HepG2 (cell line): ENCODE measurements around the gene SPHK1. TPM values are rescaled to one million over a fixed set of nuclear protein-coding genes. Genes with fewer than 3 reads are reported as not detected.

Source experiments
- DMTF1 ChIP-seq: sonication (generic); formaldehyde crosslinking; IDR thresholded peaks from 2 replicates; pipeline ENCODE4 v1.4.0; 2020; ENCODE audit warnings: mild to moderate bottlenecking, missing genetic modification reagents
- EEA1 ChIP-seq: sonication (generic); formaldehyde crosslinking; IDR thresholded peaks from 2 replicates; pipeline ENCODE4 v1.5.1; 2020; ENCODE audit warnings: mild to moderate bottlenecking, missing genetic modification reagents, borderline replicate concordance
- HNRNPUL1 ChIP-seq: fragments of 200-400 bp; formaldehyde crosslinking; IDR thresholded peaks from 2 replicates; pipeline ENCODE4 v1.6.1; 2017; ENCODE audit warnings: low read depth, mild to moderate bottlenecking, low read length, moderate library complexity
- MAFK ChIP-seq, 2 experiments: IDR thresholded peaks in 1 of 2; conservative IDR thresholded peaks in 1 of 2; 2 replicates each; pipeline ENCODE4 v1.6.1; 2011; ENCODE audit warnings: improper control_type of control experiment in 2 of 2, low read length in 2 of 2
- NPAS2 ChIP-seq: sonication (generic); formaldehyde crosslinking; IDR thresholded peaks from 2 replicates; pipeline ENCODE4 v1.8.0; 2022; ENCODE audit warnings: mild to moderate bottlenecking, missing genetic modification reagents, borderline replicate concordance
- RNF2 ChIP-seq: fragments of 450-650 bp; conservative IDR thresholded peaks from 2 replicates; pipeline ENCODE4 v1.6.1; 2016; ENCODE audit warnings: low read depth
- SMAD9 ChIP-seq: sonication (generic); formaldehyde crosslinking; IDR thresholded peaks from 2 replicates; pipeline ENCODE4 v1.5.1; 2020; ENCODE audit warnings: mild to moderate bottlenecking, missing genetic modification reagents
- SOX5 ChIP-seq: IDR thresholded peaks from 2 replicates; pipeline ENCODE4 v1.6.1; 2016; ENCODE audit warnings: borderline replicate concordance
- SRSF1 ChIP-seq: fragments of 200-400 bp; formaldehyde crosslinking; optimal IDR thresholded peaks from 2 replicates; pipeline ENCODE3; 2017; ENCODE audit warnings: mild to moderate bottlenecking, low read depth, low read length, moderate library complexity
- STAT5B ChIP-seq: sonication (generic); formaldehyde crosslinking; IDR thresholded peaks from 2 replicates; pipeline ENCODE4 v1.4.0; 2020; ENCODE audit warnings: missing genetic modification reagents
- TBL1XR1 ChIP-seq: fragments of 150-350 bp; IDR thresholded peaks from 2 replicates; pipeline ENCODE4 v1.6.1; 2014; ENCODE audit warnings: borderline replicate concordance, low read length; ENCODE audit not compliant: partially characterized antibody
- TFDP1 ChIP-seq: IDR thresholded peaks from 2 replicates; pipeline ENCODE4 v1.6.1; 2016; ENCODE audit warnings: missing compliant biosample characterization, missing genetic modification reagents, borderline replicate concordance
- ZKSCAN5 ChIP-seq: sonication (generic); formaldehyde crosslinking; IDR thresholded peaks from 2 replicates; pipeline ENCODE4 v1.5.1; 2020; ENCODE audit warnings: mild to moderate bottlenecking, missing genetic modification reagents
- ZNF260 ChIP-seq: sonication (generic); formaldehyde crosslinking; IDR thresholded peaks from 2 replicates; pipeline ENCODE4 v1.4.0; 2020; ENCODE audit warnings: missing genetic modification reagents, low read depth, mild to moderate bottlenecking, borderline replicate concordance
- ZNF496 ChIP-seq: sonication (generic); formaldehyde crosslinking; IDR thresholded peaks from 2 replicates; pipeline ENCODE4 v1.8.1; 2023; ENCODE audit warnings: mild to moderate bottlenecking, moderate library complexity, missing genetic modification reagents; ENCODE audit not compliant: insufficient replicate concordance
- ZNF607 ChIP-seq: sonication (generic); formaldehyde crosslinking; IDR thresholded peaks from 2 replicates; pipeline ENCODE4 v1.5.1; 2020; ENCODE audit warnings: missing genetic modification reagents, mild to moderate bottlenecking, borderline replicate concordance
- ZNF850 ChIP-seq: sonication (generic); formaldehyde crosslinking; conservative IDR thresholded peaks from 2 replicates; pipeline ENCODE4 v1.9.0; 2021; ENCODE audit warnings: mild to moderate bottlenecking, missing genetic modification reagents
- polyA plus RNA-seq, 8 experiments: library from polyadenylated mRNA; depleted of rRNA in 3 of 8; stranded (reverse) in 7 of 8; unstranded in 1 of 8; fragments of >200 nt; fragmentation: Illumina TruSeq in 4 of 8; extraction: Trizol in 4 of 8; gene quantifications; 2 replicates each; pipeline versions ENCODE4 v1.2.1 to v1.2.3, GENCODE V29; 2011 to 2016; ENCODE audit warnings: low read depth in 4 of 8, missing spikeins in 1 of 8, mixed read lengths in 1 of 8; ENCODE audit not compliant: insufficient read depth in 1 of 8
- total RNA-seq, 5 experiments: library from RNA; depleted of rRNA; stranded (reverse); fragments of >200 nt; fragmentation: Illumina TruSeq; extraction: Trizol; gene quantifications; 2 replicates each; pipeline ENCODE4 v1.2.3, GENCODE V29; 2016; ENCODE audit warnings: low read depth in 1 of 5
- TF ChIP-seq, protein P1 (sequence below): IDR thresholded peaks from 2 replicates; pipeline ENCODE4 v1.4.0; 2020; ENCODE audit warnings: mild to moderate bottlenecking, missing genetic modification reagents
- TF ChIP-seq, protein P2 (sequence below): sonication (generic); formaldehyde crosslinking; IDR thresholded peaks from 2 replicates; pipeline ENCODE4 v1.8.1; 2023; ENCODE audit warnings: mild to moderate bottlenecking, moderate library complexity, missing genetic modification reagents

SPHK1 gene
- total and polyA plus RNA-seq, 2 of the 13 experiments (the other 11 are each of a cell fraction or from before 2014, with no cell fraction given) = 129 to 160 TPM

- TF ChIP-seq, protein P1, sequence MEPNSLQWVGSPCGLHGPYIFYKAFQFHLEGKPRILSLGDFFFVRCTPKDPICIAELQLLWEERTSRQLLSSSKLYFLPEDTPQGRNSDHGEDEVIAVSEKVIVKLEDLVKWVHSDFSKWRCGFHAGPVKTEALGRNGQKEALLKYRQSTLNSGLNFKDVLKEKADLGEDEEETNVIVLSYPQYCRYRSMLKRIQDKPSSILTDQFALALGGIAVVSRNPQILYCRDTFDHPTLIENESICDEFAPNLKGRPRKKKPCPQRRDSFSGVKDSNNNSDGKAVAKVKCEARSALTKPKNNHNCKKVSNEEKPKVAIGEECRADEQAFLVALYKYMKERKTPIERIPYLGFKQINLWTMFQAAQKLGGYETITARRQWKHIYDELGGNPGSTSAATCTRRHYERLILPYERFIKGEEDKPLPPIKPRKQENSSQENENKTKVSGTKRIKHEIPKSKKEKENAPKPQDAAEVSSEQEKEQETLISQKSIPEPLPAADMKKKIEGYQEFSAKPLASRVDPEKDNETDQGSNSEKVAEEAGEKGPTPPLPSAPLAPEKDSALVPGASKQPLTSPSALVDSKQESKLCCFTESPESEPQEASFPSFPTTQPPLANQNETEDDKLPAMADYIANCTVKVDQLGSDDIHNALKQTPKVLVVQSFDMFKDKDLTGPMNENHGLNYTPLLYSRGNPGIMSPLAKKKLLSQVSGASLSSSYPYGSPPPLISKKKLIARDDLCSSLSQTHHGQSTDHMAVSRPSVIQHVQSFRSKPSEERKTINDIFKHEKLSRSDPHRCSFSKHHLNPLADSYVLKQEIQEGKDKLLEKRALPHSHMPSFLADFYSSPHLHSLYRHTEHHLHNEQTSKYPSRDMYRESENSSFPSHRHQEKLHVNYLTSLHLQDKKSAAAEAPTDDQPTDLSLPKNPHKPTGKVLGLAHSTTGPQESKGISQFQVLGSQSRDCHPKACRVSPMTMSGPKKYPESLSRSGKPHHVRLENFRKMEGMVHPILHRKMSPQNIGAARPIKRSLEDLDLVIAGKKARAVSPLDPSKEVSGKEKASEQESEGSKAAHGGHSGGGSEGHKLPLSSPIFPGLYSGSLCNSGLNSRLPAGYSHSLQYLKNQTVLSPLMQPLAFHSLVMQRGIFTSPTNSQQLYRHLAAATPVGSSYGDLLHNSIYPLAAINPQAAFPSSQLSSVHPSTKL = peak; percentile 89
- TF ChIP-seq ZNF607 (CRISPR knock-in tag) (peak; percentile 100), TBL1XR1 (peak; percentile 64), ZNF260 (CRISPR knock-in tag) (no peak; the same call in 1 of the 2 replicates), HNRNPUL1 (no peak), MAFK (conservative IDR thresholded peaks at IDR 0.05 in 1 of 2, IDR thresholded peaks at IDR 0.05 in 1 of 2; ENCODE audit: low read length in 2 of 2) (no peak), TFDP1 (CRISPR knock-in tag) (peak; percentile 96), EEA1 (CRISPR knock-in tag) (peak; percentile 91), RNF2 (peak; percentile 92), DMTF1 (0 out of 2 replicates have a peak, but pooled peaks have one; percentile 91), SOX5 (CRISPR knock-in tag) (peak; percentile 86), ZKSCAN5 (no peak), NPAS2 (no peak; the same call in 1 of the 2 replicates), SRSF1 (peak; percentile 96), ZNF496 (CRISPR knock-in tag) (no peak), STAT5B (CRISPR knock-in tag) (no peak), ZNF850 (peak; percentile 89; the same call in 1 of the 2 replicates), SMAD9 (CRISPR knock-in tag) (peak; percentile 99)
- TF ChIP-seq, protein P2, sequence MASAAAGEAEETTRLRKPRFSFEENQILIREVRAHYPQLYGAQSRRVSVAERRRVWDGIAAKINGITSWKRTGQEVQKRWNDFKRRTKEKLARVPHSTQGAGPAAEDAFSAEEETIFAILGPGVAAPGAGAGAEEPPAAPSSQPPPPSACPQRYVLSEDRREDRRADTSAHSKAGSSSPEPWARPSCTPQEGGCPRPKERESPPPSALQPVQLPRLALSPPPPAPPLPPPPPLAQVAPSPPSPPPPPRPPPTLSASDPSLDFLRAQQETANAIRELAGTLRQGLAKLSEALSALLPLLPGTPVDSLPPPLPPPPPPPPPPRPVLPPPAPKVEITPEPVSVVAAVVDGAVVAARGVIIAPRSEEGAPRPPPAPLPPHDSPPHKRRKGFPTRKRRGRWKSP = peak; percentile 97
These were observed 1.7 kb downstream of the SPHK1 start (continued) for GRCh38 chr17:76385892-76386786.
